Measurements from ENCODE around the gene PHF14.

PHF14 gene

GRCh38 chr7:11104578-11104977, 130.9 kb downstream of the PHF14 start:
- ChIA-PET POLR2A (no interaction called here), CTCF (no interaction called here)
- no peak for DNase-seq (ENCODE audit: extremely low spot score)
- no peak for TF ChIP-seq CTCF (IDR thresholded peaks at IDR 0.05; ENCODE audit: control extremely low read depth, extremely low read depth, low read depth, missing control alignments)

GRCh38 chr7:11109659-11110058, 136.0 kb downstream of the PHF14 start:
- no peak for DNase-seq (ENCODE audit: extremely low spot score)
- ChIA-PET POLR2A (no interaction called here), CTCF (no interaction called here)

GRCh38 chr7:11120068-11120664, 146.5 kb downstream of the PHF14 start:
- peak; percentile 6 for DNase-seq (ENCODE audit: extremely low spot score)
- no peak for TF ChIP-seq CTCF (IDR thresholded peaks at IDR 0.05; ENCODE audit: control extremely low read depth, extremely low read depth, low read depth, missing control alignments)
- ChIA-PET POLR2A (no interaction called here), CTCF (no interaction called here)

More at GRCh38 chr7:11109659-11110058, 136.0 kb downstream of the PHF14 start:
- TF ChIP-seq CTCF (IDR thresholded peaks at IDR 0.05; ENCODE audit: control extremely low read depth, extremely low read depth, low read depth, missing control alignments), result no peak

GRCh38 chr7:11120675-11121220, 147.1 kb downstream of the PHF14 start:
- CTCF ChIA-PET, result no interaction called here
- no peak for DNase-seq (ENCODE audit: extremely low spot score)
- no peak for TF ChIP-seq CTCF (IDR thresholded peaks at IDR 0.05; ENCODE audit: control extremely low read depth, extremely low read depth, low read depth, missing control alignments)
- POLR2A ChIA-PET, result no interaction called here

GRCh38 chr7:11124856-11125559, 151.3 kb downstream of the PHF14 start:
- ChIA-PET POLR2A (no interaction called here), CTCF (no interaction called here)

More at GRCh38 chr7:11124856-11125559, 151.3 kb downstream of the PHF14 start:
- DNase-seq (ENCODE audit: extremely low spot score), result no peak
- no peak for TF ChIP-seq CTCF (IDR thresholded peaks at IDR 0.05; ENCODE audit: control extremely low read depth, extremely low read depth, low read depth, missing control alignments)

Measured in GM10248 (cell line).